NCI-H1417 treated with DMSO at 0.1 percent for 48 hours (cell line): ENCODE data around the gene ACSL6.

Source experiments
- DNase-seq: peaks from one replicate; lab custom pipeline; 2025; lab: John Stamatoyannopoulos, UW

ACSL6 gene, protein sequence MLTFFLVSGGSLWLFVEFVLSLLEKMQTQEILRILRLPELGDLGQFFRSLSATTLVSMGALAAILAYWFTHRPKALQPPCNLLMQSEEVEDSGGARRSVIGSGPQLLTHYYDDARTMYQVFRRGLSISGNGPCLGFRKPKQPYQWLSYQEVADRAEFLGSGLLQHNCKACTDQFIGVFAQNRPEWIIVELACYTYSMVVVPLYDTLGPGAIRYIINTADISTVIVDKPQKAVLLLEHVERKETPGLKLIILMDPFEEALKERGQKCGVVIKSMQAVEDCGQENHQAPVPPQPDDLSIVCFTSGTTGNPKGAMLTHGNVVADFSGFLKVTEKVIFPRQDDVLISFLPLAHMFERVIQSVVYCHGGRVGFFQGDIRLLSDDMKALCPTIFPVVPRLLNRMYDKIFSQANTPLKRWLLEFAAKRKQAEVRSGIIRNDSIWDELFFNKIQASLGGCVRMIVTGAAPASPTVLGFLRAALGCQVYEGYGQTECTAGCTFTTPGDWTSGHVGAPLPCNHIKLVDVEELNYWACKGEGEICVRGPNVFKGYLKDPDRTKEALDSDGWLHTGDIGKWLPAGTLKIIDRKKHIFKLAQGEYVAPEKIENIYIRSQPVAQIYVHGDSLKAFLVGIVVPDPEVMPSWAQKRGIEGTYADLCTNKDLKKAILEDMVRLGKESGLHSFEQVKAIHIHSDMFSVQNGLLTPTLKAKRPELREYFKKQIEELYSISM

DNA sequence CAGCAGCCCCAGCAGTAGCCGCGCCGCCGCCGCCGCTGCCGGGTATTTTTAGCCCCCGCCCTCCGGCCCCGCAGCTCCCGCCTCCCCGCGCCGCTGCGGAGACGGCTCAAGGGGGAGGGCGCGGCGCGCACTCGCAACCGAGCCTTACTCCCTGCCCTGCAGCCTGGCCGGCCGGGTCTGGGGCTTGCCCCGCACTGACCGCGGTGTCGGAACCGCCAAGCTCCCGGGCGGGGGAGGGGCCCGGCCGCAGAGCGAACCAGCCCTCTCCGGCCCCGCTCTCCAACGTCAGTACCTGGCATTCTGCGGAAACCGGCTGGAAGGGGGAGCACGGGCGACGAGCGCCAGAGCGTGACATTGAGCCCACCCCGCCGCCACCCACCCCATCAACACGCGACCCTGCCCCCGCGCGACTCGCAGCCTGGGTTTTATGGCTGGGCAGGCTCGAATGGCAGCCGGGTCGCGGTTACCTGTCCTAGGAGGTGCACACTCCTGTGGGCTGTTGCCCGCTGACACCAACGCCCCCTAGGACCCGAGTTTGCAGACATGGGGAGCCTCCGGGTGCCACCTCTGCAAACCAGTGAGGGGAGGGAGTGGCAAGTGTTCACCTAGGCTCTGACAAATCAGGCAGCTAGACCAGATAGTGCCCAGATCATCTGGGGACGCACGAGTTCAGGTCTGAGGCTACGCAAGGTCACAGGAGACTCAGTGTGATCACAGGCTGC is at the start of gene ACSL6:
Gene ACSL6, minus strand, starts transcription at position 37 of the 722 bp plus-strand sequence. CDS start 105 bp downstream, outside the sequence.
- DNase-seq = no peak

DNA sequence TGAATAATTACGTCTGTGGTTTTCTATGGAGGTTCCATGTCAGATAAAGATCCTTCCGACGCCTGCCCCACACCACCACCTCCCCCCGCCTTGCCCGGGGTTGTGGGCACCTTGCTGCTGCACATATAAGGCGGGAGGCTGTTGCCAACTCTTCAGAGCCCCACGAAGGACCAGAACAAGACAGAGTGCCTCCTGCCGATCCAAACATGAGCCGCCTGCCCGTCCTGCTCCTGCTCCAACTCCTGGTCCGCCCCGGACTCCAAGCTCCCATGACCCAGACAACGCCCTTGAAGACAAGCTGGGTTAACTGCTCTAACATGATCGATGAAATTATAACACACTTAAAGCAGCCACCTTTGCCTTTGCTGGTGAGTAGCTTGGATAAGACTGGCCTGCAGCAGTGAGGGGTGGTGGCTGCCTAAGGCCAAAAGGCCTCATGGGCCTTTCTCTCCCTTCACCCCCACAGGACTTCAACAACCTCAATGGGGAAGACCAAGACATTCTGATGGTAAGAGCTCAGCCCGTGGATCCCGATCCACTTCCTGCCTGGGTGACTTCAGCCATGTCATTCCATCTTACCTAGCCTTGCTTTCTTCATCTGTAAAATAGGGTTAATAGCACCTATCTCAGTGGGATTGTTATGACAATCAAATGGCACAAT is 49.2 kb upstream of the ACSL6 start, which contains the start of gene IL3:
Gene IL3, plus strand, starts transcription at position 155 of the 661 bp plus-strand sequence. Its CDS starts 52 bp downstream, at position 207.
- DNase-seq = no peak

DNA sequence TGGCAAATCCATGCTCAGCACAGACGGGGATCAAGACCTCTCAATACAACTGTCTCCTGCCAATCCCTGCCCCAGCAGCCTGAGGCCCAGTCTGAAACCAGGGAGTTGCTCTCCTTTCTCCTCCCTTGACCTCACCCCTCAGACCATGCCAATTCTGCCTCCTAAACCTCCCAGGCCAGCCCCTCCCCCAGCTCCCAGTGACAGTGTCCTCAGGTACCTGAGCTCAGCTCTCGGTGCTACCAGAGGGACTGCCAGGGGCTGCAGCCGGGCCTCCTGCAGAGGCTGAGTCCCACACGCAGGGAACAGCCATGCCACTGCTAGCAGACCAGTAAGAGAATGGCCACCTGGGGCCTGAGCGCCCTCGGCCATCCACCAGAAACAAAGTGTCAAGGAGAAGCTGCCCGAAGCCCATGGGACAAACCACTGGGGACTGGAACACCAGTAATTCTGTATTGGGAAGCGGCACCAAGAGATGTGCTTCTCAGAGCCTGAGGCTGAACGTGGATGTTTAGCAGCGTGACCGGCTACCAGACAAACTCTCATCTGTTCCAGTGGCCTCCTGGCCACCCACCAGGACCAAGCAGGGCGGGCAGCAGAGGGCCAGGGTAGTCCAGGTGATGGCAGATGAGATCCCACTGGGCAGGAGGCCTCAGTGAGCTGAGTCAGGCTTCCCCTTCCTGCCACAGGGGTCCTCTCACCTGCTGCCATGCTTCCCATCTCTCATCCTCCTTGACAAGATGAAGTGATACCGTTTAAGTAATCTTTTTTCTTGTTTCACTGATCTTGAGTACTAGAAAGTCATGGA is 48.4 kb upstream of the ACSL6 start:
- DNase-seq = no peak

DNA sequence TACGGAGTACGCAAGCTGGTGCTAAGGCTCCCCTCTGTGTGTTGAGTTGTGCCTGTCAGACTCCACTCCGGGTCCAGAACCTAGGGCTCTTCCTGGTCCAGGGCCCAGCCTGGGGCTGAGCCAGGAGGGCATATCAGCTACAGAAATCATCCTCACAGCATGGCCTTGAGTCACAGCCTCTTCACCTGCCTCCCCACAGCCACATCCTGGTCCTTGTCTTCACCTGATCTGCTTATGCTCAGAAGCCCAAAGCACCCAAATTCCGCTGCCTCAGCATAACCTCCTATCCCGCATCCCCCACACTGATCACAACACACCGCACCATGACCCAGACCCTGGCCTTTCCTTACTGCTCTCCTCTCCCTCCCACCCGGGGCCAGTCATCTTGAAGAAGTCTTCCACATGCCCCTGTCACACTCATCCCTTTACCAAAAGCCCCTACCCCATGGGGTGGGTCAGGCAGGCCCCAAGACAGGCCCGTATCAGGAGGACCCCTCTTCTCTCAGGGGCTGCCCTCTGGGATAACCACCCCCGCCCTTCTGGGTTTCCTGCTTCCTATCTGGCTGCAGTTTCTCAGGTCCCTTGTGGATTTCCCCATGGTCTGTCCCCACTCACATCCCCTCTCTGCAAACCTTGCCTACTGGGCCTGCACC is 47.7 kb upstream of the ACSL6 start:
- no peak for DNase-seq

DNA sequence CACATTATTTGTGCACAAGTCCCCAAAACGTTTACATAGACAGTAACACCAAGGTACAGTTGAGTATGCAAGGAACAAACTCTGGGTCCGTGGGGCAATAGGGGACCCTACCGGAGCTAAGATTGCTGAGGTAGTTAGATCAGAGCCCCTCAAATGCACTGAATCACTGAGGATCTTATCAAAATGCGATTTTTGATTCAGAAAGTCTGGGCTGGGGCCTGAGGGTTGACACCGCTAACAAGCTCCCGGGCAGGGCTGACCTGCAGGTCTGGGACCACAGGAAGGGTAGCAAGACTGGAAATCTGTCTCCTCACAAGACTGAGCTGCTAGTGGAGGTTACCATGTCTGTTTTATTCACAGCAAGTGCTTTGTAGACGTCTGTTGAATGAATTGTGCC is 47.2 kb upstream of the ACSL6 start:
- no peak for DNase-seq

DNA sequence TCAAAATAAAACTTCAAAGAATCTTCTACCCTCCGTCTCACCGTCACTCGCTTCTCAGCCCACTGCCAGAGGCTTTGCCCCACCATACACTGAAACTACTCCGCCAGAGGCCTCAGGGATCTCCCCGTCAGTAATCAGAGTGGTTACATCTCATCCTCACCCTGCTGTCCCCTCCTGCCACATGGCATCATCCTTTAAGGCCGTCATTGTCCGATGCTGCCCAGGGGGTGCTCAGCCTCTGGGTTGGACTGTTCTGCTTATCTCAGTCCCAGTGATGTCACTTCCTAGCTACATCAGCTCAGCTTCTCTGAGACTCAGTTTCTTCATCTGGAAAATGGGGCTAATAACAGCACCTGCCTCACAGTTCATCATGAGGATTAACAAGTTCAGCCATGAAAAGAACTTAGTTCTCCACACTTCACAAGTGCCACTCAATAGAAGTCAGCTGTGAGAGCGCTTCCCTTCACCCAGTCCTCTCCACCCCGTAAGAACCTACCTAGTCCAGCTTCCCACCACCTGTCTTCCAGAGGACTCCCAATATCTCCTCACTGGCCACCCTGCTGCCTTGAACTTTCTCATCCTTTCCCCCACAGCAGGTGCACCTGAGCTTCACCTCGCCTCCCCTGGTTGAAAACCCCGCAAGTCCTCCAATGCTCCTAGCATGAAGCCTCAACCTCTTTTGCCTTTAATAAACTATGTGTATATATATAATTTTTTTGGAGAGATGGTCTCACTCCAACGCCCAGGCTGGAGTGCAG is 46.2 kb upstream of the ACSL6 start:
- DNase-seq = no peak

DNA sequence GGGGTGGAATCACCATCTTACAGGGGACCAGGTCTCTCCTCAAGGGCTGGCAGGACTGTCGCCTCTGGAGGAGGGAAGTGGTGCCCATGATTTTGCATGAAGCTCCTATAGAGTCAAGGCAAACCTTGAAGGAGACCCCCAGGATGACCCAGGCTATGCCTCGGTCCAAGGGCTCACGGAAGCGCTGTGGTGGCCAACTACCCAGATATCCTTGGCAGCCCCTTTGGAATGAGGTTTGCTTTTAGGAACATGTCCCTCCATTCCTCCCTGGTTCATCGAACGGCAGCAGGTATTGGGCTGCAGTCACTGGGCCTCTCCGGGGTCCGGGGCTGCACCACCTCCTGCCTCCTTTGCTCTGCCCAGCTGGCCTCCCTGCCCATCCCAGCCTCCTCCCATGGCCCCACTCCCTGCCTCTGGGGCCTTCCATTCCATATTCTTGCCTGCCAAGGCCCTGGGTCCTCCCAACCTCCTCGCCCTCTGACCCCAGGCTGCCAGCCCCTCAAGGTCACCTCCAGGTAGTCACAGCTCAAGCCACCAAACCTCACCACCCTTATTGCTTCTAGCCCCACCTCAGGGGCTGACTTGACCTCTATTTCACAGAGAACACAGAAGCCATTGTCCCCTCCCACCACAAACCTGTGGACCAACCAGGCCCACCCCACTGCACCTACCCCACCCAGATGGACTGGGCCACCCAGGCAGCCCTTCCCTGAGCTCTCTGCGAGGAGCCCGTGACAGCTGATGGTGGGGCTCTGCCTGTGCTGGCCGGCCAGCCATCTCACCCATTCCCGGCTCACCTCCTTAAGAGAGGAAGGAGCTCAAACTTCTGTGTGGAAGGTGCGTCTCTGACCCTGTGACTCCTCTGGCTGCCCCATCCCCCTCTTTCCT is 45.4 kb upstream of the ACSL6 start:
- DNase-seq = no peak

DNA sequence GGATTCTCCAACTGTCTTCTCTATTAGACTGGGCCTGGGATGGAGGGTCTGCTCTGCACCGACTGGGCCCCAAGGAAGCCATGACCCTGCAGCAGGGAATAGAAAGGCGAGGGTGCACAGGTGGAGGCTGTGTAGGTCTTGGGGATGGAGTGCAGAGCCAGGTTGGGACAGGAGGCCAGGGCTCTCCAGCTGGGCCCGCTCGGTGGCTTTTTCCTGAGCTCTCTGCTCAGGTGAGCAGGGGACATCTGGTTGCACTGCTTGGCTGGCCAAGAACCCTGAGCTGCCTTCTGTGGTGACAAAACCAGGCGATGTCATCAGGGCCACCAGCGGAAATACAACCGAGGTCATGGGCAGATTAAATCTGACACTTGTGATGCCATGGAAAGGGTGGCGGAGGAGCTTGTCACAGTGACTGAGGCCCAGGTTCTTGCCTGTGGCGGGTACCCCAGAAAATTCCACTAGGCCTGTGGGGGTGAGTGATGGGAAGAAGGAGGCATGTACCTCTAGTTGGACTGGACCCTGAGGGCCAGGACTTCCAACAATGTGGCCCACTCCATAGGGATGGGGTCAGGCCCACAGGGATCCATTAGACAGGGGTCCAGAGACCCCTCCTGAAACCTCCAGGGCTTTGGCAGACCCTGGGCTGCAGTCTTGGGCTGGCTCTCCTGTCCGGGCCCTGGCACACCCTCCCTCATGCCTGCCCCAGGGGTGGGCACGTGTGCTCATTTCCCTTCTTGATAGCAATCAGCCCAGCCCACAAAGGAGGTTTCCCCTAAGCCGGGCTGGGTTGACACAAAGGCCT is 44.6 kb upstream of the ACSL6 start:
- DNase-seq = no peak

DNA sequence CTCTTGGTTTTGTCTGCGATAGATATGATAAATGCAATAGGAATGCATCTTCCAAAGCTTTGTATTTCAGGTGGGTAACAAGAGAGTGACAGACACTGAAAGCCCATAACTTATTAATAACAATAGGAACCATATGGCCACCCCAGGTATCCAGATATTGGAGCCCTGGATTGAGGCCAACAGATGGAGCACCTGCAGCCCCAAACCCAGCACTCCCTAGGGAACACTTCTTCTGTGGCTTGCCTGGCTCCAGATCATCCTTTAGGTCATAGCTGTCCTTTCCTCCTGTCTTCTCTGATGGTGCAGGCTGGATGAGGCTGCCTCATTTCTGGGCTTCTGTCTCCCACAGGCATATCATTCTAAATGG is 44.0 kb upstream of the ACSL6 start:
- DNase-seq = no peak

DNA sequence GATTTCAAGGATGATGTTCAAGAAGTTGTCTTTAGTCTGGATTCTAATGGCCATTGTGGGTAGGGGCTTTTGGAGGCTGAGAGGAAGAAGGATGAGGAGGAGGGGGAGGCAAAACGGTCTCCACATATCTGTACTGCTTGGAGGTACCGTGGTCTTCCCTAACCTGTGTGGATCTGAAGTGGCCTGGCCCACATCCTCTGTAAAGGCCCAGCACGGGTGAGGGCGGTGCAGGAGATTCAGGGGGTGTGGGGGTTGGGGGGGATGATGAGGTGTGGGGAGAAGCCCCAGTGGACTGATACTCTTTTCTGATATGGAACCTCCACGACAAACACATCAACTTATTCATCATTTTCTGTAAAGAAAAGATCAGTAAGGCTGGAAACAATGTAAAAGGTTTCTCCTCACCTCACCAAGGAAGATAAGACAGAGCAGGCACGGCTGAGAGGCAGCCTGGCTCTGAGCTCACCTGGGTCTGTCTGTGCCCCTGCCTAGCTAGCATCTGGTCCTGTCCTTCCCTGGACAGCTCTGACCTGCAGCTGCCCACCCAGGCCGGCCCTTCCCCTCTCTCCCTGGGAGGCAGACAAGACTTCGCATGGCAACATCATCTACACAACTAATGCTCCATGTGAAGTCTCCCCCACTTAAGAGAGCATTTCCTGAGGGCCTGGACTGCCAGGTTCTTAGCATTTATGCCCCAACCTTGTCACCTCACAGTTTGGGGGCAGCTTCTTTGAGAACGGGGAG is 43.4 kb upstream of the ACSL6 start:
- no peak for DNase-seq

DNA sequence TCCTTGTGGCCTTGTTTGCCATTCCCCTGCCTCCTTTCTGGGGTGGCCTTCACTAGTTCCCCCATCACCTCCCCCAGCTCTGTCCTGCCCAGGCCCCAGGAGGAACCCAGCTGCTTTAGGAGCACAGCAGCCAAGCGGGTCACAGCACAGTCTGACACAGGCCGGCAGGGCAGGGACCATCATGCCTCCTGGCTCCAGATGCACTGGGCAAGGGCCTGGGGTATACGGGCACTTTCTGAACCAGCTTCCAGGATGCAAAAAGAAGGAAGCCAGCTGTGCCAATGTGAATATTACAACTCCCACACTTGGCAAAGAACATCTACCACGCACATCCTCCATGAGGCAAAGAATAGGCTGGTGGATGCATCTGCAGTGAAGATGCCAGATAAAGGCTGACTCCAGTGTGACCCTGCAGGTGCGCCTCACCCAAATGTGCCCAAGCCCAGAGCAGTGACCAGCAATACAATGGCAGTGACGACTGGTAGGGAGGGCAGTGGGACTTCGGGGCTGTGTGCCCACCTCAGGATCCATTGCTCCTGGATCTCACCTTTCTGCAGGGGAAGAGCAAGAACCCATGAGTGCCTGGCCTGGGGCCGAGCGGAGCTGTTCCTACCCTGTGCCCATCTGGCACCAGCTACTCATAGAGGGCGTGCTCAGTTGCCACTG is 42.7 kb upstream of the ACSL6 start:
- DNase-seq = no peak

DNA sequence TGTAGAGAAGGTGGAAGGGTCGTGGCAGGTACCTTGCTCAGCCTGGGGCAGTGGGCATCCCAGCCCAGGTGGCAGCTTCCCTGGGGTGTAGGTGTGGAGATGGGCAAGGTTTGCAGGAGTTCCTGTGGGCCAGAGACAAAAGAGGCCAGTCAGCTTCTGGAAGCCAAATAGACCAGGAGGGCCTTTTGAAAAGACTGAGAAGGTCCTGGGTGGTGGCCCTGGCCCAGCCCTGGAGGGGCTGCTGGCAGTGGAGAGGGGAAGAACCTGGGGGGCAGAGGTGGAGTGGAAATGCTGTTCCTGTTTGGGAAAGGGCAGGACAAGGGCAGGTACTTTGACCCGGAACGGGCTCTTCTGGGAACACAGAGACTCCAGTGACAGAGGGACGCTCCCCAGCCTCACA is 42.0 kb upstream of the ACSL6 start:
- DNase-seq = no peak

DNA sequence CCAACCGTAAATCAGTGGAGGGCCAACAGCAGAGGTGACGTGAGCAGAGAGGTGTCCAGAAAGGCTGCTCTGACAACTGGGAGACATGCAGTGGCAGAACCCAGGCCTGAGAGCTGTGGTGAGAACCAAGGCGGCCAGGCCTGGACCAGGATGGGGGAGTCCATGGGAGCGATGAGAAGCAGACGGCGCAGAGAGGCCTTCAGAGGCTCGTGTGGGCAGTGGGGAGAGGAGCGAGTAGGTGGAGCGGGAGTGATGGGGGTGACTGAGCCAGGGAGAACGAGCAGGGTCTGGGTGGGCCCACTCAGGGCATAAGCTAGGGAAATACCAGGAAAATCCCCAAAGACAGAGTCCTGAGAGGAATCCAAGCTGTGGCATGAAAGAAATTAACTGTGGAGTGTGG is 41.1 kb upstream of the ACSL6 start:
- DNase-seq = no peak

DNA sequence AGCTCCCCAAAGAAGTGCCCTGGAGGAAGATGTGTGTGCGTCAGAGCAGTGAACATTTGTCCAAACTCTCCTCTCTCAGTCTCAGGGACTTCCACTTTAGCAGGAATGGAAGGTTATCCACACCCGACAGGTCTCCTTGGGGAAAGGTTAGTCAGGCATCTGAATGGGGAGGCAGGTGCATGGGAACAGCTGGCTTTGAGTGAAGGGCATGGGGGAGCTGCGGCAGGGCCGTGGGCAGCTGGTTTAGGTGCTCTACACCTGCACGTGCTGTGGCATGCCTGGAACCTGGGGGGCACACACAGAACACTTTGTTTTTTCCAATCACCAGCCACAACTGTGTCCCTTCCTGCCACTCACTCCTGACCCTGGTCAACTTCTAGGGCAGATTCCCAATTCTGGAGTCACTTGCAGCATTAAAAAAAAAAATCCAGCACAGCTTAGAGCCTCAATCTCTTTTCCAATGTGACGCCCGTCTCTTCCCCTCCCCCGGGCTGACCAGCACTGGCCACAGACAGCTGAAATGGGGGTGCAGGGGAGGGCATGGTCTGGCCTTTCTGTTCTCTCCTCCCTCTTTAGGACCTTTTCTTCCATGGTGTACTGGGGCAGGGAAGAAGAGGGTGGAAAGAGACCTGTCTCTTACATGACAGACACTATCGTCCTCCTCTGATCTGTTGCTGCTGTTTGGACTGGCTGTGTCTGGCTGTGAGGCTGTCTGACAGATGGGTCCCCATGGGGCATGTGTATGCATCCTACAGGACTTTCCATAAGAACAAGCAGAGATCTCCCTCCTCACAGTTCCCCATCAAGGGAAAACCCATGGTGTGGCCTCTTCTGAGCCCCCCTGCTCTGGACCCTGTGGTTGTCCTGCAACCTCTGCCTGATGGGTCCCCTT is 39.4 kb upstream of the ACSL6 start:
- DNase-seq = no peak

DNA sequence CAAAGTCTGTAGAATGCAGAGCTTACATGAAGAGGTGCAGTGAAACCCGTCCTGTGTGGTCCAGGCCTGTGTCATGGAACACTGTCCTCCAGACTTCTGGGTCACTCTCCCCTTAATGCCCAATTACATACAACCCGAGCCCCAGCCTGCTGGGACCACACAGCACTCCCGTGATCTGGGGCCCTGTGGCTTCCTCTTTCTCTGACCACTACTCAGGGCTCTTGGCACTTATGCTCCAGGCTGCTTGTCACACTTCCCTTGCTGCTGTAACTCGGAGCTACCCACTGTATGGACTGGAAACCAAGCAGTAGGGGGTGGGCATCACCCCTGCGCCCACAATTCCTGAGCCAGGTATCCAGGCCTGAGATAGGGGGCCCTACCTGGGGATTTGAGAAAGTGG is 38.7 kb upstream of the ACSL6 start:
- no peak for DNase-seq

DNA sequence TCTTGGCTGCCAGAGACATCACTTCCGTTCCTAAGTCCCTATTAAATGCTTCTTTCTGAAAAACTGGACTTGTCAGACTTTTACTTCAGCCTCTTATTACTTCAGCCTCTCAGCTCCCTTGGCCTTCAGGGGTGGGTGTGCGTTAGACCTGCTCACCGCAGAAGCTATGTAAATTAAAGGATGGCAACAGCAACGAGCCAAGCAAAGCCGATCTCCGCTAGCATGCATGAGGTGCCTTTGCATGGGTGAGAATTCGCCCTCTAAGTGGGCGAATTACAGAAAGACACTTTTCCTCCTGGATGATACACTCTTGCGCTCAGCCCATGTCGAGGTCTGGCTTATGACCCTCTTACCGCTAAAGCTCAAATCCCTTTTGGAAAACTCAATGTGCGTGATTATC is 38.1 kb upstream of the ACSL6 start:
- no peak for DNase-seq
